GM19099 (cell line): ENCODE measurements around the gene CAP1.

ENCODE experiments used
- POLR2A ChIP-seq: IDR thresholded peaks from 3 replicates; pipeline ENCODE4 v1.6.1; 2011; ENCODE audit warnings: low read depth; ENCODE audit not compliant: insufficient read length; ENCODE audit errors: extremely low read depth

The CAP1 gene

DNA sequence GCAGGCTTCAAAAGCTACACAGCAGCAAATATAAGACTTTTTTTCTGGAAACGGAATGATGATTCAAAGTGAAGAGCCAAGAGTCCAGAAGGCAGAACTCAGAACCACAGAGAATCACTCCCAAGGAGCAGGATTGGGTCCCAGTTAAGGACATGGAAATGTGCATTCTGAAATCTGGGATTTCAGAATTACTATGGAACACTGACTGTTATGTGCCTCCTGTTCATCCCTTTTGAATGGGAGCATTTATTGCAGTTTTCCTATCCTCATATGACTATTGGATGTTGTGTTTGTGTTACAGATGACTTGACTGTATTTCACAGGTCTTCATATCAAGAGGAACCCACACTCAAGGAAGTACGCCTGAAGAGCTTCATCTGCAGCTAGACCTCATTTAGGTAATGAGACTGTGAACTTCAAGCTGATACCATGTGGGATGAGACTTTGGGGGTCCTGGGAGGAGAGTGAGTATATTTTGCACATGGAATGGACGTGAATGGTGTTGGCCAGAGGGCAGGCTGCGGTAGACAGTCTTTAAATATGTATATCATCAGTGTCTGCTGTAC lies 17.1 kb upstream of the CAP1 start:
- TF ChIP-seq POLR2A, result no peak

GRCh38 chr1:40024671-40025070 lies 15.9 kb upstream of the CAP1 start:
- TF ChIP-seq POLR2A, result no peak

DNA sequence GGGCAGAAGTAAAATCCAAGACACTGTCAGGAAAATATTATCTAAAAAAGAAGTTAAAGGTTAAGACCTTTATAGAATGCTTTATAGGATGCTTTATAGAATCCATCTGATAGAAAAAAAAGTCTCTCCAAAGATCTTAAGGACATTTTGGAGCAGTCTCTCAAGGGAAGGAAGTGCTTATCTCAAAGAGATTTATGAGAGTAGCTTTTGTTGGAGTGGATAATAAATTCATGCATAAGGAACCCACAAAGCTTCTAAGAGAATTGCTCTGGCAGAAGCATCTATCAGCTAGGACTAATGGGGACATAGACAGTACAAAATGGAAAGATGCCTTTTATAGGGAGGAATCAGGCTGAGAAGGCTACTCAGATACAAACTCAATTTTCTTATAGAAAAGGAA lies 12.9 kb upstream of the CAP1 start:
- no peak for TF ChIP-seq POLR2A

DNA sequence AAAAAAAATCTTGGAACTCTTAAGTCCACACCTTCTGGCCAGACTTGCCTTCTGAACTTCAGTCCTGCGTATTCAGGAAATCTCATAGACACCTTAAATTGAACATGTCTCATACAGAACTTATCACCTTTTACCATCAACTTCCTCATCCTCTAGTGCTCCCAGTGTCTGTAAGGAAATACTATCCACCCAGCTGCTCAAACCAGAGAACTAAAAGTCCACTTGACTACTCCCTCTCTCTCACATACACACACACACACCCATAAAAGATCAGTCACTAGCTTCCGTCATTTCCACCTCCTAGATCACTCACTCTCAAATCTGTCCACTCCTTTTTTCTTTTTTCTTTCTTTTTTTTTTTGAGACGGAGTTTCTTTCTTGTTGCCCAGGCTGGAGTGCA lies 10.9 kb upstream of the CAP1 start:
- no peak for TF ChIP-seq POLR2A

GRCh38 chr1:40030528-40031135 lies 9.9 kb upstream of the CAP1 start:
- no peak for TF ChIP-seq POLR2A

GRCh38 chr1:40032240-40032891 lies 8.2 kb upstream of the CAP1 start:
- TF ChIP-seq POLR2A, result no peak

DNA sequence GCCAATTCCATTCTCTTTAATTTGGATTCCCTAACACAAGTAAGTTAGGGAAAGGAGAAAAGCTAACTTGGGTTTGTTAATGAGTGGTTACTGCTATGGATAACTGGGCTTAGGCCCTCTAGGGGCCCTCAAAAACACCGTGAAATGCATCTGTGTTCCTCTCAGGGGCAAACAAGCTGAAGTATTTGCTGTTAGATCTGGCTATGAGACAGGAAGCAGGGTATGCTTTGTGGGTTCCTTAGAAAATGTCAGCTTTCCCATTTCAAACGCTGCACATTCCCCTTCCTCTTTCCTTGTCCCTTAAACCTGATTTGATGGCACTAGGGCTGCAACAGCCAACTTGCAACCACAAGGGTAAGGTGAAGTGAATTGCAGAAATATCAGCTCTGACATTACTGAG lies 5.7 kb upstream of the CAP1 start:
- no peak for TF ChIP-seq POLR2A

DNA sequence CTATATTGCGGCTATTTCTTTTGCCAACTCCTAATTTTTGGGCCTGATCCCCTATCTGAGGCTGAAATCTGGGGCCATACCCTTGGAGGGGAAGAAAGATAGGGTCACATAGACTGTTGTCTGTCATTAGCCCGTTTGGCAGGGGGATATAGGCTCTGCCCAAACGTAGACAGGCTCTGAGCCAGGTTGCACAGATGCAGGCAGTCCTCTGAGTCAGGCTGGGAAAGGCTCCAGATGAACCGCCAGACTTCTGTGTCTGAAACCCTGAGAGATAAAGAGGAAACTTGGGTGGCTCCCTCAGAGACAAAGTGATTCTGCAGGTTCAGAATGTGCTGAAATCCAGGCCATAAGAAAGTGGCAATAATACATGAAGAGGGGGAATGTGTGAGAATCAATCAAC lies 4.0 kb upstream of the CAP1 start:
- no peak for TF ChIP-seq POLR2A

DNA sequence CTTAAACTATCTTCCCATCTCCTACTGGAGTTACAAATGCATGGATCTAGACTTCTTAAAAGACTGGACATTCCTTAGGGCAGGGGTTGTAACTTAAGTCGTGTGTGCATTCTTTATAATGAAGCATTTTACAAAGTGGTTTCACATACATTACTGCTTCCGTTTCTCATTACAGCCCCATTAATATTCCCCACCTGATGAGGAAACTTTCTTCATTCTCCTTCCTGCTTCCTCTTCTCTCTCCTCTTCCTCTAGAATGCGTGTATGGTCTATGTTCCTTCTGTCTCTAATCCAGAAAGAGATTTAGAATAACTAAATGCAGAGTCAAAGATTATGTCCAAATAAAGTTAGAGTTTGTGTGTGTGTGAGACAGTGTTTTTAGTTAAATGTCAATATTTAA lies 1.8 kb upstream of the CAP1 start:
- TF ChIP-seq POLR2A, result no peak

- no peak for TF ChIP-seq POLR2A
Observed at GRCh38 chr1:40039245-40039756, 1.2 kb upstream of the CAP1 start.

DNA sequence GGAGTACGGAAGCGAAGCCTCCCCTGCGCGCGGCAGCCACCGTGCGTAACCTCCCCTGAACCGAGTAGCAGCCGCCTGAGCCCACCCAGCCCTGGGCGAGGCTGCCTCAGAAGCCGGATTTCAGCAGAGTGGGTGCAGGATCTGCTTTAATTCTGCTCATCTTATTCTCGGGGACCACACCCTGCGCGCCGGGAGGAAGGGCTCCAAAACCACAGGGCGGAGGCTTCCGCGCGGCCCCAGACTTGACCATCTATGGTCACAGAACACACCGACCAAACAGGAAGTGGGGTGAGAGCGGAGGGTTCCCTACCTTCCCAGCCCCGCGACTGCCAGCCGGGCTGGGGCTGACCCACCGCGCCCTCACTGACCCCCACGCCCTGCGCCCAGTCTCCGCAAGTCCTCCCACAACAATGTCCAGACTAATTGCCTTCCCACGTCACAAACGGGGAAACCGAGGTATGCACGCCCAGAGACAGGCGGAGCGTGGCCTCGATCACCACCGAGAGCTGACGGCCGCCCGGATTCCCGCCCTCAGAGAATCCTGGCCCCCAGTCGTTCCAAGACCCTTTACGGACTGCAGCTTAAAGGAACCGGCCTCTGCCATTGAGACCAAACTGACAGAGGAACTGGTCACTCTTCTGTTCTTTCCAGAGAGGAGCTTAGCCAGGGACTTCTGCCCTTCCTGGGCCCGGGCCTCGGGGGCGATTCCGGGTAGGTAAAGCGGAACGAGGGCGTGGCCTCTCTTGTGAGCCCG lies 595 bp upstream of the CAP1 start:
- TF ChIP-seq POLR2A, result peak; percentile 96

DNA sequence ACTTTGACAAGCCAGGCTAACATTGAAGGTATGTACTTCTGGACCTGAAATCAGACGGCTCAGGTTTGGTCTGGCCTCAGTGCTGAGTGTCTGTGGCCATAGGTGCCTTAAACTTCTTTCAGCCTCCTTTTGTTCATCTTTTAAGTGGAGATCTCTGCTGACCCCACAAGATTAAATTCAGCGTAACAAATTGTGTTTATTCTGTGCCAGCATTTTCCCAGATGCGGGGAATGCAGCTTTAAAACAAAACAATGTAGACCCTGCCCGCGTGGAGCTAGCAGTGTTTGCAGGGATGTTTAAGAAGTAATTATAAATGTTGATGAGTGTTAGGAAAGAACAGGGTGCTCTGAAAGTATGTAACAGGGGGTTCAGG lies 923 bp downstream of the CAP1 start:
- no peak for TF ChIP-seq POLR2A

DNA sequence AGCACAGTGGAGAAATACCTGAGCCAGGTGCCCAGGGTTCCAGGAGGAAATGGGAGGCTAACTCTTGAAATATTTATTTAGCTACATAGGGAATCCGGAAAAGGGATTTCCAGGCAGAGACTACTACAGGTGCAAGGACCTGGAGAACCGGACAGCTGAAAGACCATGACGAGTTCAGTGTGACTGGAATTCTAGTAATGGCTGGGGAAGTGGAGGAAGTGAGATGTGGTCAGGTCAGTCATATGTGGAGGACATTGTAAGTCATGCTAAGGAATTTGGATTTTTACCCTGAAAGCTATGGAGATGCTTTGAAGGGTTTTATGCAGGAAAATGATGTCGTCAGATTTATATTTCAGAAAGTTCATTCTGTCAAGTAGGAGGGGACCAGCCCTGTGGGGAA lies 1.8 kb downstream of the CAP1 start:
- no peak for TF ChIP-seq POLR2A

- no peak for TF ChIP-seq POLR2A
Observed at GRCh38 chr1:40044110-40044509, 3.6 kb downstream of the CAP1 start.

DNA sequence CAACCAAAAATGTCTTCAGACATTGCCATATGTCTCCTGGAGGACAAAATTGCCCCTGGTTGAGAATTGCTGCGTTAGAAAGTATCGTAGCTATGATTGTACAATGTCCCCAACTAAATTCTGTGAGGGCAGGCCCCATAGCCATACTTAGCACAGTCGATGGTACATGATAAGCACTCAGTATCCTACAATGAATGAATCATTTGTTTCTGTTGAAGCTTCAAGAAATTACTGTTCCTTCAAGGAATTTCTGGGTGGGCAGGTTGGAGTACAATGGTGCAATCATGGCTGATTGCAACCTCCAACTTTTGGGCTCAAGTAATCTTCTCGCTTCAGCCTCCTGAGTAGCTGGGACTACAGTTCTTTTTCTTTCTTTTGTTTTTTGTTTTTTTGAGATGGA lies 4.7 kb downstream of the CAP1 start:
- TF ChIP-seq POLR2A, result no peak

GRCh38 chr1:40045766-40046165 lies 5.2 kb downstream of the CAP1 start:
- TF ChIP-seq POLR2A, result no peak
